Loucy (cell line): ENCODE measurements around the gene GTSE1.

Experiments
- CTCF ChIP-seq: fragments of 200-600 bp; sonication (generic); conservative IDR thresholded peaks from 2 replicates; pipeline ENCODE4 v1.5.1; 2014; ENCODE audit warnings: mild to moderate bottlenecking, antibody characterized with exemption, low read length
- EZH2phosphoT487 ChIP-seq: fragments of 200-600 bp; IDR thresholded peaks from 2 replicates; pipeline ENCODE4 v1.6.1; 2018; ENCODE audit warnings: antibody characterized with exemption, mild to moderate bottlenecking, moderate library complexity, borderline replicate concordance

GRCh38 chr22:46352691-46353386 lies 56.2 kb downstream of the GTSE1 start:
- TF ChIP-seq CTCF (no peak), EZH2phosphoT487 (no peak)
